DND-41 (cell line): ENCODE measurements around the gene CEP152.

Experiments used
- EZH2 ChIP-seq: IDR thresholded peaks from 3 replicates; pipeline ENCODE4 v1.6.1; 2012; ENCODE audit warnings: borderline replicate concordance, low read depth, mild to moderate bottlenecking, moderate library complexity, low read length, inconsistent platforms; ENCODE audit not compliant: severe bottlenecking
- TF ChIP-seq, protein P1 (sequence below): IDR thresholded peaks from 2 replicates; pipeline ENCODE4 v1.5.1; 2012; ENCODE audit warnings: borderline replicate concordance, low read length, moderate library complexity, mild to moderate bottlenecking; ENCODE audit not compliant: poor library complexity, severe bottlenecking; ENCODE audit errors: extremely low read depth

GRCh38 chr15:48703544-48703943, 107.3 kb downstream of the CEP152 start:
- TF ChIP-seq, protein P1, sequence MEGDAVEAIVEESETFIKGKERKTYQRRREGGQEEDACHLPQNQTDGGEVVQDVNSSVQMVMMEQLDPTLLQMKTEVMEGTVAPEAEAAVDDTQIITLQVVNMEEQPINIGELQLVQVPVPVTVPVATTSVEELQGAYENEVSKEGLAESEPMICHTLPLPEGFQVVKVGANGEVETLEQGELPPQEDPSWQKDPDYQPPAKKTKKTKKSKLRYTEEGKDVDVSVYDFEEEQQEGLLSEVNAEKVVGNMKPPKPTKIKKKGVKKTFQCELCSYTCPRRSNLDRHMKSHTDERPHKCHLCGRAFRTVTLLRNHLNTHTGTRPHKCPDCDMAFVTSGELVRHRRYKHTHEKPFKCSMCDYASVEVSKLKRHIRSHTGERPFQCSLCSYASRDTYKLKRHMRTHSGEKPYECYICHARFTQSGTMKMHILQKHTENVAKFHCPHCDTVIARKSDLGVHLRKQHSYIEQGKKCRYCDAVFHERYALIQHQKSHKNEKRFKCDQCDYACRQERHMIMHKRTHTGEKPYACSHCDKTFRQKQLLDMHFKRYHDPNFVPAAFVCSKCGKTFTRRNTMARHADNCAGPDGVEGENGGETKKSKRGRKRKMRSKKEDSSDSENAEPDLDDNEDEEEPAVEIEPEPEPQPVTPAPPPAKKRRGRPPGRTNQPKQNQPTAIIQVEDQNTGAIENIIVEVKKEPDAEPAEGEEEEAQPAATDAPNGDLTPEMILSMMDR, result no peak
- no peak for TF ChIP-seq EZH2
